Measurements from ENCODE around the gene DGKB.

- no peak for TF ChIP-seq CTCF (IDR thresholded peaks at IDR 0.05; ENCODE audit: low read length)
- TF ChIP-seq EZH2phosphoT487 (IDR thresholded peaks at IDR 0.05; ENCODE audit: low read length) = no peak
- no peak for TF ChIP-seq EZH2 (optimal IDR thresholded peaks at IDR 0.05; ENCODE audit: low read depth, low read length)
These were observed 786.9 kb downstream of the DGKB start for GRCh38 chr7:14115701-14116100.

All from MM.1S (cell line).